GM13977 (cell line): ENCODE measurements around the gene NBAS.
A peak's percentile ranks its signal among the peaks of the same experiment; 100 is the strongest.

Experiments
- DNase-seq: peaks from one replicate; pipeline ENCODE4 v3.0.0; 2012; ENCODE audit warnings: low spot score
- in situ Hi-C: fragments of 300-500 bp; cut with MboI; formaldehyde crosslinking; loops from one replicate; pipeline ENCODE4 v1.12.0; 2022; ENCODE audit warnings: low sequenced_read_pairs, low pct_unique_long_range_greater_than_20kb, mixed read lengths, inconsistent platforms; ENCODE audit not compliant: unreplicated experiment
- TF ChIP-seq, protein P1 (sequence below): IDR thresholded peaks from 2 replicates; pipeline ENCODE4 v1.5.1; 2012; ENCODE audit warnings: mild to moderate bottlenecking, control low read depth; ENCODE audit not compliant: insufficient read depth; ENCODE audit errors: extremely low read depth, missing control alignments

The NBAS gene

DNA sequence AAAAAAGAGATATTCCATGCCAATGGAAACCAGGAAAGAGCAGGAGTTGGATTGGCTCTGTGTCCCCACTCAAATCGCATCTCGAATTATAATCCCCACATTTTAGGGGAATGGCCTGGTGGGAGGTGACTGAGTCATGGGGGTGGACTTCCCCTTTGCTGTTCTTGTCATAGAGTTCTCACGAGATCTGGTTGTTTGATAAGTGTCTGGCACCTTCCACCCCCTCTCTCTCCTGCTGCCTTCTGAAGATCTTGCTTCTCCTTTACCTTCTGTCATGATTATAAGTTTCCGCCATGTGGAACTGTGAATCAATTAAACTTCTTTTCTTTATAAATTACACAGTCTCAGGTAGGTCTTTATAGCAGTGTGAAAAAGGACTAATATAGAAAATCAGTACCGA, 355.6 kb downstream of the NBAS start:
- TF ChIP-seq, protein P1, sequence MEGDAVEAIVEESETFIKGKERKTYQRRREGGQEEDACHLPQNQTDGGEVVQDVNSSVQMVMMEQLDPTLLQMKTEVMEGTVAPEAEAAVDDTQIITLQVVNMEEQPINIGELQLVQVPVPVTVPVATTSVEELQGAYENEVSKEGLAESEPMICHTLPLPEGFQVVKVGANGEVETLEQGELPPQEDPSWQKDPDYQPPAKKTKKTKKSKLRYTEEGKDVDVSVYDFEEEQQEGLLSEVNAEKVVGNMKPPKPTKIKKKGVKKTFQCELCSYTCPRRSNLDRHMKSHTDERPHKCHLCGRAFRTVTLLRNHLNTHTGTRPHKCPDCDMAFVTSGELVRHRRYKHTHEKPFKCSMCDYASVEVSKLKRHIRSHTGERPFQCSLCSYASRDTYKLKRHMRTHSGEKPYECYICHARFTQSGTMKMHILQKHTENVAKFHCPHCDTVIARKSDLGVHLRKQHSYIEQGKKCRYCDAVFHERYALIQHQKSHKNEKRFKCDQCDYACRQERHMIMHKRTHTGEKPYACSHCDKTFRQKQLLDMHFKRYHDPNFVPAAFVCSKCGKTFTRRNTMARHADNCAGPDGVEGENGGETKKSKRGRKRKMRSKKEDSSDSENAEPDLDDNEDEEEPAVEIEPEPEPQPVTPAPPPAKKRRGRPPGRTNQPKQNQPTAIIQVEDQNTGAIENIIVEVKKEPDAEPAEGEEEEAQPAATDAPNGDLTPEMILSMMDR, result no peak
- DNase-seq, result no peak
- in situ Hi-C loops, result no loop called here

DNA sequence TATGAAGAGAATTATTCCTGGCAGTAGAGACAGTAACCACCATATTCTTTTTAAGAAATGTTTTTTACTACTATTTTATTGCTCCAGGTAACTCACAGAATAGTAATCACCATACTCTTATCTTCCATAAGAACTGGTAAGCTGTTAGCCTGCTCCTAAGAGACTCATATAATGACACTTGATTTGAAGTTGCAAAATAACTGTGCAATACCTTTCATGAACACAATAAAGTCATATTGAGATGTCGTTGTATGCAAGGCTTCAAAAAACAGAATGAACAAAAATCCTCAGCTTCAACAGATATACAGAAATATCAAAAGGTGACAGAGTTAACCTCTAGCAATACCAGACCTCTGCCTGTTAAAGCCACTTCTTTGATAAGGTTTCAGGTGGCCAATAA, 360.1 kb downstream of the NBAS start:
- no peak for DNase-seq
- in situ Hi-C loops, result no loop called here
- TF ChIP-seq, protein P1, result no peak

DNA sequence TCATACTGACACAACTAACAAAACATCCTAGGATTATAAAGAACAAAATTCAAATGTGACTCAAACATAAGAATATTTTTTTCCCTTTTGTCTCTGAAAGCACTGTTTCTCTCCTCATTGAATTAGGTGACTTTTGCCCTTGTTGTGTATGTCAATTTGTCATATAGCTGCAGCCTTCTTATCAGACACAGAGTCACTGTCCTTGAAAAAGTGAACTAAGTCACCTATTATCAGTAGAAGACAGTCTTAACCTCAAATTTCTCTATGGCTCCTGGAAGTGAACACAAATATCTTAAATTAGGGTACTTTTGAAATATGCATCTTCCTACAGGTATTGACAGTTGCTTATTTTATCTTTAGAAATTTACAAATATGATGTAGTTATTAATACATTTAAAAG, 360.6 kb downstream of the NBAS start:
- DNase-seq, result no peak
- in situ Hi-C loops, result no loop called here
- TF ChIP-seq, protein P1, result no peak

DNA sequence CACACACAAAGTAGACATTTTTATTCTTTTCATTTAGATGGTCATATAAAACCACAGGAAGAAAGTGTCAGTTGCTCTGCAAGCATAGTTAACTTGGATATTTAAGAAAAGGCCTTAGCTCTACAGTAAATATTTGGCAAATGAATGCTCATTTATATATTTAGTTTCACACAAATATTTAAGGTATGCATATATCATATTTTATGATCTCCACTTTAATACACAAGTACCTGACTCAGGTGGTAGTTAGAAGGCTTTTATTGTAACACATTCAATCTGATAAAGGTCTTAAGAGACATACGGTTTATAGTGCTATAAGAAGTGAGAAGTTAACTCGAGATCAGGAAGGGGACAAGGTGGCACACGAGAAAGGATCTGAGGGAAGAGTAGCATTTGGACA, 363.1 kb downstream of the NBAS start:
- in situ Hi-C loops, result loop anchor here (25.0 kb wide), 1 partner anchor 364 kb away; the partner anchor contains the start of gene NBAS
- no peak for DNase-seq
- TF ChIP-seq, protein P1, result no peak

GRCh38 chr2:15195813-15196212, 365.3 kb downstream of the NBAS start:
- in situ Hi-C loops, result loop anchor here (25.0 kb wide), 1 partner anchor 366 kb away; the partner anchor contains the start of gene NBAS
- TF ChIP-seq, protein P1, result no peak
- DNase-seq, result no peak

DNA sequence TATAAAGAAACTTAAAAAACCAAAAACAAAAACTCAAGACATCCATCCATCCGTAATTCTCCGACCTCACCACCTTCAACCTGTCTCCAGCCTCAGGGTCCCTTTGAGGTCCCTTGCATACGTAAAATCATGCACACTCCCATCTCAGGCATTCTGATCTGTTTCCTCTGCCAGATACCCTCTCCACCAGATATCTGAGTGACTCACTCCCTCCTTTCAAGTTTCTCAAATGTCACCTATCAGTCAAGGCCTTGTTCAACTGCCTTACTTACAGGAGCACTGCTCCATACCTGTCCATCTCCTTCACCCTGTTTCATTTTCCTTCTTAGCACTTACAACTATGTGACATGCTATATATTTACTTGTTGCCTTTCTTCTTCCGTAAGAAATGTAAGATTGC, 369.3 kb downstream of the NBAS start:
- DNase-seq, result no peak
- in situ Hi-C loops, result loop anchor here (25.0 kb wide), 1 partner anchor 371 kb away; the partner anchor contains the start of gene NBAS
- TF ChIP-seq, protein P1, result no peak

- DNase-seq, result no peak
These were observed 371.9 kb downstream of the NBAS start for GRCh38 chr2:15189216-15189615.

More at GRCh38 chr2:15189216-15189615, 371.9 kb downstream of the NBAS start:
- TF ChIP-seq, protein P1, result peak; percentile 0
- in situ Hi-C loops, result loop anchor here (25.0 kb wide), 1 partner anchor 373 kb away; the partner anchor contains the start of gene NBAS
